Neural cell (in vitro differentiated cells): ENCODE results near the gene SAMD4A.

Experiments used
- EP300 ChIP-seq: fragments of 450-650 bp; conservative IDR thresholded peaks from 2 replicates; pipeline ENCODE4 v1.6.1; 2014; ENCODE audit warnings: antibody characterized with exemption, mild to moderate bottlenecking, moderate library complexity; ENCODE audit not compliant: poor library complexity, severe bottlenecking
- MXI1 ChIP-seq: fragments of 450-650 bp; conservative IDR thresholded peaks from 2 replicates; pipeline ENCODE4 v1.6.1; 2014; ENCODE audit warnings: antibody characterized with exemption, mild to moderate bottlenecking; ENCODE audit not compliant: poor library complexity, severe bottlenecking
- POLR2AphosphoS5 ChIP-seq: IDR thresholded peaks from 2 replicates; pipeline ENCODE4 v1.6.1; 2012
- TF ChIP-seq, protein P1 (sequence below): fragments of 450-650 bp; IDR thresholded peaks from 2 replicates; pipeline ENCODE4 v1.5.1; 2014; ENCODE audit warnings: antibody characterized with exemption, mild to moderate bottlenecking, moderate library complexity; ENCODE audit not compliant: poor library complexity, severe bottlenecking
- TF ChIP-seq, protein P2 (sequence below): IDR thresholded peaks from 2 replicates; pipeline ENCODE4 v1.6.1; 2012; ENCODE audit warnings: borderline replicate concordance

DNA sequence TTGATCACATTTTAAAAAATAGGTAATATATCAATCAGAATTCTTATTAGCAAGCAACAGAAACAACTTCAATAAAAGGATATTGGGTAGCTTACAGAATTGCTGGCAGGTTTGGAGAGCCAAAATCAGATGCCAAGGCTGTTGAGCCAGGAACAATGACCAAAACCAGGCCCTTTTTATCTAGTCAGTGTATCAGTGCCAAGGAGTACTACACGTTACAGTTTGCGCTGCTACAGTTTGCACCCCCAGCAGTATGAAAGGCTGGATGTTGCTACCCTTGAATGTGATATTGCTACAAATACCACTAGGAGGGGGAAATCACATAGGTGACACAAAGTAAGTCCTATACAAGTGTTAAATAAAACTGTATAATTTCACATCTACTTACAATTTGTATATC, 38.0 kb upstream of the SAMD4A start:
- TF ChIP-seq POLR2AphosphoS5 (no peak), MXI1 (no peak), EP300 (no peak)
- TF ChIP-seq, protein P1, sequence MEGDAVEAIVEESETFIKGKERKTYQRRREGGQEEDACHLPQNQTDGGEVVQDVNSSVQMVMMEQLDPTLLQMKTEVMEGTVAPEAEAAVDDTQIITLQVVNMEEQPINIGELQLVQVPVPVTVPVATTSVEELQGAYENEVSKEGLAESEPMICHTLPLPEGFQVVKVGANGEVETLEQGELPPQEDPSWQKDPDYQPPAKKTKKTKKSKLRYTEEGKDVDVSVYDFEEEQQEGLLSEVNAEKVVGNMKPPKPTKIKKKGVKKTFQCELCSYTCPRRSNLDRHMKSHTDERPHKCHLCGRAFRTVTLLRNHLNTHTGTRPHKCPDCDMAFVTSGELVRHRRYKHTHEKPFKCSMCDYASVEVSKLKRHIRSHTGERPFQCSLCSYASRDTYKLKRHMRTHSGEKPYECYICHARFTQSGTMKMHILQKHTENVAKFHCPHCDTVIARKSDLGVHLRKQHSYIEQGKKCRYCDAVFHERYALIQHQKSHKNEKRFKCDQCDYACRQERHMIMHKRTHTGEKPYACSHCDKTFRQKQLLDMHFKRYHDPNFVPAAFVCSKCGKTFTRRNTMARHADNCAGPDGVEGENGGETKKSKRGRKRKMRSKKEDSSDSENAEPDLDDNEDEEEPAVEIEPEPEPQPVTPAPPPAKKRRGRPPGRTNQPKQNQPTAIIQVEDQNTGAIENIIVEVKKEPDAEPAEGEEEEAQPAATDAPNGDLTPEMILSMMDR: no peak
- TF ChIP-seq, protein P2, sequence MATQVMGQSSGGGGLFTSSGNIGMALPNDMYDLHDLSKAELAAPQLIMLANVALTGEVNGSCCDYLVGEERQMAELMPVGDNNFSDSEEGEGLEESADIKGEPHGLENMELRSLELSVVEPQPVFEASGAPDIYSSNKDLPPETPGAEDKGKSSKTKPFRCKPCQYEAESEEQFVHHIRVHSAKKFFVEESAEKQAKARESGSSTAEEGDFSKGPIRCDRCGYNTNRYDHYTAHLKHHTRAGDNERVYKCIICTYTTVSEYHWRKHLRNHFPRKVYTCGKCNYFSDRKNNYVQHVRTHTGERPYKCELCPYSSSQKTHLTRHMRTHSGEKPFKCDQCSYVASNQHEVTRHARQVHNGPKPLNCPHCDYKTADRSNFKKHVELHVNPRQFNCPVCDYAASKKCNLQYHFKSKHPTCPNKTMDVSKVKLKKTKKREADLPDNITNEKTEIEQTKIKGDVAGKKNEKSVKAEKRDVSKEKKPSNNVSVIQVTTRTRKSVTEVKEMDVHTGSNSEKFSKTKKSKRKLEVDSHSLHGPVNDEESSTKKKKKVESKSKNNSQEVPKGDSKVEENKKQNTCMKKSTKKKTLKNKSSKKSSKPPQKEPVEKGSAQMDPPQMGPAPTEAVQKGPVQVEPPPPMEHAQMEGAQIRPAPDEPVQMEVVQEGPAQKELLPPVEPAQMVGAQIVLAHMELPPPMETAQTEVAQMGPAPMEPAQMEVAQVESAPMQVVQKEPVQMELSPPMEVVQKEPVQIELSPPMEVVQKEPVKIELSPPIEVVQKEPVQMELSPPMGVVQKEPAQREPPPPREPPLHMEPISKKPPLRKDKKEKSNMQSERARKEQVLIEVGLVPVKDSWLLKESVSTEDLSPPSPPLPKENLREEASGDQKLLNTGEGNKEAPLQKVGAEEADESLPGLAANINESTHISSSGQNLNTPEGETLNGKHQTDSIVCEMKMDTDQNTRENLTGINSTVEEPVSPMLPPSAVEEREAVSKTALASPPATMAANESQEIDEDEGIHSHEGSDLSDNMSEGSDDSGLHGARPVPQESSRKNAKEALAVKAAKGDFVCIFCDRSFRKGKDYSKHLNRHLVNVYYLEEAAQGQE: no peak
